Measurements from ENCODE around the gene ZNF524.

DNA sequence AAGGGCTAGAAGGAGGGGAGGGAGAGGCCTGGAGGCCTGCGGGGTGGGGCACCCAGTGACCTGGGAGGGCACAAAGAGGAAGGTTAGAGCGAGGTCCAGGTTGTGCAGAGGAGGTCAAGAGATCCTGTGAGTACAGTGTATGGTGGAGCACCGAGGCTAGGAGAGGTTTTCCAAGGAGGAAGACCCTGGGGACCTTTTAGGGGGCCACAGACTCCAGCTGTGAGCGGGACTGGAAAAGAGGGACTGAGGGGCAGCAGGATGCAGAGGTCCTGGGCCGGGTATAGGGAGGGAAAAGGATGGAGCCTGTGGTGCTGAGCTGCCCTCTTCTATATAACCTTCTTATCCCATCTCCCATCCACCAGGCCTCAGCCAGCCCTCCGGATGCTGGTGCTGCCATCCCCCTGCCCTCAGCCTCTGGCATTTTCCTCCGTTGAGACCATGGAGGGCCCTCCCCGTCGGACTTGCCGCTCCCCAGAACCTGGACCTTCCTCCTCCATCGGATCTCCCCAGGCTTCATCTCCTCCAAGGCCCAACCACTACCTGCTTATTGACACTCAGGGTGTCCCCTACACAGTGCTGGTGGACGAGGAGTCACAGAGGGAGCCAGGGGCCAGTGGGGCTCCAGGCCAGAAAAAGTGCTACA lies 44.2 kb downstream of the ZNF524 start:
- TF ChIP-seq, protein P1, sequence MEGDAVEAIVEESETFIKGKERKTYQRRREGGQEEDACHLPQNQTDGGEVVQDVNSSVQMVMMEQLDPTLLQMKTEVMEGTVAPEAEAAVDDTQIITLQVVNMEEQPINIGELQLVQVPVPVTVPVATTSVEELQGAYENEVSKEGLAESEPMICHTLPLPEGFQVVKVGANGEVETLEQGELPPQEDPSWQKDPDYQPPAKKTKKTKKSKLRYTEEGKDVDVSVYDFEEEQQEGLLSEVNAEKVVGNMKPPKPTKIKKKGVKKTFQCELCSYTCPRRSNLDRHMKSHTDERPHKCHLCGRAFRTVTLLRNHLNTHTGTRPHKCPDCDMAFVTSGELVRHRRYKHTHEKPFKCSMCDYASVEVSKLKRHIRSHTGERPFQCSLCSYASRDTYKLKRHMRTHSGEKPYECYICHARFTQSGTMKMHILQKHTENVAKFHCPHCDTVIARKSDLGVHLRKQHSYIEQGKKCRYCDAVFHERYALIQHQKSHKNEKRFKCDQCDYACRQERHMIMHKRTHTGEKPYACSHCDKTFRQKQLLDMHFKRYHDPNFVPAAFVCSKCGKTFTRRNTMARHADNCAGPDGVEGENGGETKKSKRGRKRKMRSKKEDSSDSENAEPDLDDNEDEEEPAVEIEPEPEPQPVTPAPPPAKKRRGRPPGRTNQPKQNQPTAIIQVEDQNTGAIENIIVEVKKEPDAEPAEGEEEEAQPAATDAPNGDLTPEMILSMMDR (IDR thresholded peaks at IDR 0.05; ENCODE audit: low read depth, low read length), result no peak
- no peak for TF ChIP-seq EZH2phosphoT487 (IDR thresholded peaks at IDR 0.05; ENCODE audit: low read depth)

Measured in OCI-LY3 (cell line).